Measurements from ENCODE around the gene AURKB. TPM values are rescaled to one million over a fixed set of nuclear protein-coding genes. Genes with fewer than 3 reads are reported as not detected.

Gene AURKB
- total and polyA plus RNA-seq, 2 of the 13 experiments (the other 11 are each of a cell fraction or from before 2014, with no cell fraction given), result 29.5 to 75.3 TPM

DNA sequence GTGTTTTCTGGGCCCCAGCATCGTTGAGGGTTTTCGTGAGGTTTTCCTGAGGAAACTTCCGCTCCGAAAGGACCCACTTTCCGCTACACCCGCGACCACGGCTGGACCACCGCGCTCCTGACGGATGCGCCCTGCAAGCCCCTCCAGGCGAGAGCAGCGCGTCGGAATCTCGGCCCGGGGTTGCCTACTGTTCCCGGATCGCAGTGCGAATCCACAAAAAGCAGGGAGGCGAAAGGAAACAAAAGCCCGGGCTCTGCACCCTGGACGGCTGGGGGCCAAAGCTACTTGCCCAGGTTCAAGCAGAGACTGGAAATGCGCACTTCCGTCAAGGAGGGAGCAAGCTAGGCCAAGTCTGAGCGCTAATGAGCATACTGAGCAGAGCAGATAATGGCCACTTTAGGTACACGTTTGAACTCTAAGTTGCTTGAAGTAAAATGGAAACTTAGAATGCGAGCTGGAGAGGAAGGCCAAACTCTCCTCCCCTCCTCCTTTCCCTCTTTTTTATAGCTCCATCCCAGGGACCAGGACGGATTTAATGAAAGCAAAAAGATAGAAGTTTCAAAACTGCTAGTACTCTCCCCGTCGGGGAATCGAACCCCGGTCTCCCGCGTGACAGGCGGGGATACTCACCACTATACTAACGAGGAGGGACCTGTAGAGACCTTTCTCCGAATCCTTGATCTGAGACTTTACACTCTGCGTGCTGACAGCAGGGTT, 11.4 kb upstream of the AURKB start (continued):
- TF ChIP-seq XBP1 (CRISPR knock-in tag; IDR thresholded peaks at IDR 0.05) (0 out of 2 replicates have a peak, but pooled peaks have one; percentile 37), MAF1 (CRISPR knock-in tag; IDR thresholded peaks at IDR 0.05; ENCODE audit: borderline replicate concordance) (peak; percentile 93; the same call in 1 of the 2 replicates), RBAK (CRISPR knock-in tag; IDR thresholded peaks at IDR 0.05) (no peak), ZMYM4 (CRISPR knock-in tag; IDR thresholded peaks at IDR 0.05) (peak; percentile 2; the same call in 1 of the 2 replicates), GZF1 (CRISPR knock-in tag; IDR thresholded peaks at IDR 0.05) (peak; percentile 48; the same call in 1 of the 2 replicates), ATM (IDR thresholded peaks at IDR 0.05; ENCODE audit: borderline replicate concordance) (no peak), ONECUT2 (CRISPR knock-in tag; IDR thresholded peaks at IDR 0.05) (peak; percentile 47; the same call in 1 of the 2 replicates), NCOA2 (CRISPR knock-in tag; IDR thresholded peaks at IDR 0.05) (peak; percentile 48; the same call in 1 of the 2 replicates), ZSCAN12 (CRISPR knock-in tag; IDR thresholded peaks at IDR 0.05) (0 out of 2 replicates have a peak, but pooled peaks have one; percentile 45), ZNF788 (CRISPR knock-in tag; IDR thresholded peaks at IDR 0.05; ENCODE audit: borderline replicate concordance) (0 out of 2 replicates have a peak, but pooled peaks have one; percentile 6), SRSF1 (optimal IDR thresholded peaks at IDR 0.05; ENCODE audit: low read depth, low read length) (peak; percentile 86)
- TF ChIP-seq, protein P1, sequence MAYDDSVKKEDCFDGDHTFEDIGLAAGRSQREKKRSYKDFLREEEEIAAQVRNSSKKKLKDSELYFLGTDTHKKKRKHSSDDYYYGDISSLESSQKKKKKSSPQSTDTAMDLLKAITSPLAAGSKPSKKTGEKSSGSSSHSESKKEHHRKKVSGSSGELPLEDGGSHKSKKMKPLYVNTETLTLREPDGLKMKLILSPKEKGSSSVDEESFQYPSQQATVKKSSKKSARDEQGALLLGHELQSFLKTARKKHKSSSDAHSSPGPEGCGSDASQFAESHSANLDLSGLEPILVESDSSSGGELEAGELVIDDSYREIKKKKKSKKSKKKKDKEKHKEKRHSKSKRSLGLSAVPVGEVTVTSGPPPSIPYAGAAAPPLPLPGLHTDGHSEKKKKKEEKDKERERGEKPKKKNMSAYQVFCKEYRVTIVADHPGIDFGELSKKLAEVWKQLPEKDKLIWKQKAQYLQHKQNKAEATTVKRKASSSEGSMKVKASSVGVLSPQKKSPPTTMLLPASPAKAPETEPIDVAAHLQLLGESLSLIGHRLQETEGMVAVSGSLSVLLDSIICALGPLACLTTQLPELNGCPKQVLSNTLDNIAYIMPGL (CRISPR knock-in tag; IDR thresholded peaks at IDR 0.05; ENCODE audit: borderline replicate concordance in 1 of 2, low read depth in 1 of 2), result peak; percentile 79 to 85
- TF ChIP-seq, protein P2, sequence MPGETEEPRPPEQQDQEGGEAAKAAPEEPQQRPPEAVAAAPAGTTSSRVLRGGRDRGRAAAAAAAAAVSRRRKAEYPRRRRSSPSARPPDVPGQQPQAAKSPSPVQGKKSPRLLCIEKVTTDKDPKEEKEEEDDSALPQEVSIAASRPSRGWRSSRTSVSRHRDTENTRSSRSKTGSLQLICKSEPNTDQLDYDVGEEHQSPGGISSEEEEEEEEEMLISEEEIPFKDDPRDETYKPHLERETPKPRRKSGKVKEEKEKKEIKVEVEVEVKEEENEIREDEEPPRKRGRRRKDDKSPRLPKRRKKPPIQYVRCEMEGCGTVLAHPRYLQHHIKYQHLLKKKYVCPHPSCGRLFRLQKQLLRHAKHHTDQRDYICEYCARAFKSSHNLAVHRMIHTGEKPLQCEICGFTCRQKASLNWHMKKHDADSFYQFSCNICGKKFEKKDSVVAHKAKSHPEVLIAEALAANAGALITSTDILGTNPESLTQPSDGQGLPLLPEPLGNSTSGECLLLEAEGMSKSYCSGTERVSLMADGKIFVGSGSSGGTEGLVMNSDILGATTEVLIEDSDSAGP (CRISPR knock-in tag; IDR thresholded peaks at IDR 0.05; ENCODE audit: borderline replicate concordance), result 0 out of 2 replicates have a peak, but pooled peaks have one; percentile 36
- TF ChIP-seq, protein P3, sequence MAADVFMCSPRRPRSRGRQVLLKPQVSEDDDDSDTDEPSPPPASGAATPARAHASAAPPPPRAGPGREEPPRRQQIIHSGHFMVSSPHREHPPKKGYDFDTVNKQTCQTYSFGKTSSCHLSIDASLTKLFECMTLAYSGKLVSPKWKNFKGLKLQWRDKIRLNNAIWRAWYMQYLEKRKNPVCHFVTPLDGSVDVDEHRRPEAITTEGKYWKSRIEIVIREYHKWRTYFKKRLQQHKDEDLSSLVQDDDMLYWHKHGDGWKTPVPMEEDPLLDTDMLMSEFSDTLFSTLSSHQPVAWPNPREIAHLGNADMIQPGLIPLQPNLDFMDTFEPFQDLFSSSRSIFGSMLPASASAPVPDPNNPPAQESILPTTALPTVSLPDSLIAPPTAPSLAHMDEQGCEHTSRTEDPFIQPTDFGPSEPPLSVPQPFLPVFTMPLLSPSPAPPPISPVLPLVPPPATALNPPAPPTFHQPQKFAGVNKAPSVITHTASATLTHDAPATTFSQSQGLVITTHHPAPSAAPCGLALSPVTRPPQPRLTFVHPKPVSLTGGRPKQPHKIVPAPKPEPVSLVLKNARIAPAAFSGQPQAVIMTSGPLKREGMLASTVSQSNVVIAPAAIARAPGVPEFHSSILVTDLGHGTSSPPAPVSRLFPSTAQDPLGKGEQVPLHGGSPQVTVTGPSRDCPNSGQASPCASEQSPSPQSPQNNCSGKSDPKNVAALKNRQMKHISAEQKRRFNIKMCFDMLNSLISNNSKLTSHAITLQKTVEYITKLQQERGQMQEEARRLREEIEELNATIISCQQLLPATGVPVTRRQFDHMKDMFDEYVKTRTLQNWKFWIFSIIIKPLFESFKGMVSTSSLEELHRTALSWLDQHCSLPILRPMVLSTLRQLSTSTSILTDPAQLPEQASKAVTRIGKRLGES (CRISPR knock-in tag; IDR thresholded peaks at IDR 0.05; ENCODE audit: borderline replicate concordance), result no peak
- TF ChIP-seq, protein P4, sequence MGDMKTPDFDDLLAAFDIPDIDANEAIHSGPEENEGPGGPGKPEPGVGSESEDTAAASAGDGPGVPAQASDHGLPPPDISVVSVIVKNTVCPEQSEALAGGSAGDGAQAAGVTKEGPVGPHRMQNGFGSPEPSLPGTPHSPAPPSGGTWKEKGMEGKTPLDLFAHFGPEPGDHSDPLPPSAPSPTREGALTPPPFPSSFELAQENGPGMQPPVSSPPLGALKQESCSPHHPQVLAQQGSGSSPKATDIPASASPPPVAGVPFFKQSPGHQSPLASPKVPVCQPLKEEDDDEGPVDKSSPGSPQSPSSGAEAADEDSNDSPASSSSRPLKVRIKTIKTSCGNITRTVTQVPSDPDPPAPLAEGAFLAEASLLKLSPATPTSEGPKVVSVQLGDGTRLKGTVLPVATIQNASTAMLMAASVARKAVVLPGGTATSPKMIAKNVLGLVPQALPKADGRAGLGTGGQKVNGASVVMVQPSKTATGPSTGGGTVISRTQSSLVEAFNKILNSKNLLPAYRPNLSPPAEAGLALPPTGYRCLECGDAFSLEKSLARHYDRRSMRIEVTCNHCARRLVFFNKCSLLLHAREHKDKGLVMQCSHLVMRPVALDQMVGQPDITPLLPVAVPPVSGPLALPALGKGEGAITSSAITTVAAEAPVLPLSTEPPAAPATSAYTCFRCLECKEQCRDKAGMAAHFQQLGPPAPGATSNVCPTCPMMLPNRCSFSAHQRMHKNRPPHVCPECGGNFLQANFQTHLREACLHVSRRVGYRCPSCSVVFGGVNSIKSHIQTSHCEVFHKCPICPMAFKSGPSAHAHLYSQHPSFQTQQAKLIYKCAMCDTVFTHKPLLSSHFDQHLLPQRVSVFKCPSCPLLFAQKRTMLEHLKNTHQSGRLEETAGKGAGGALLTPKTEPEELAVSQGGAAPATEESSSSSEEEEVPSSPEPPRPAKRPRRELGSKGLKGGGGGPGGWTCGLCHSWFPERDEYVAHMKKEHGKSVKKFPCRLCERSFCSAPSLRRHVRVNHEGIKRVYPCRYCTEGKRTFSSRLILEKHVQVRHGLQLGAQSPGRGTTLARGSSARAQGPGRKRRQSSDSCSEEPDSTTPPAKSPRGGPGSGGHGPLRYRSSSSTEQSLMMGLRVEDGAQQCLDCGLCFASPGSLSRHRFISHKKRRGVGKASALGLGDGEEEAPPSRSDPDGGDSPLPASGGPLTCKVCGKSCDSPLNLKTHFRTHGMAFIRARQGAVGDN (CRISPR knock-in tag; IDR thresholded peaks at IDR 0.05), result peak; percentile 65

Data from HepG2 (cell line).